H9 (cell line): ENCODE results near the gene ETV6. TPM values are rescaled to one million over a fixed set of nuclear protein-coding genes. Genes with fewer than 3 reads are reported as not detected.

Source experiments
- DNase-seq: peaks from one replicate; pipeline ENCODE4 v3.0.0-alpha.2; 2017
- H2AFZ ChIP-seq: one replicate; pipeline ENCODE4 v1.6.1; 2013; ENCODE audit warnings: mild to moderate bottlenecking, low read length, control low read depth, moderate library complexity
- H2AK5ac ChIP-seq: 2 replicates; pipeline ENCODE4 v1.6.1; 2013; ENCODE audit warnings: low read length, control low read depth, mixed read lengths; ENCODE audit not compliant: insufficient read length
- H2BK120ac ChIP-seq: one replicate; pipeline ENCODE4 v1.6.1; 2013; ENCODE audit warnings: low read depth, mild to moderate bottlenecking, low read length, control low read depth, inconsistent platforms; ENCODE audit not compliant: poor library complexity, severe bottlenecking
- H2BK12ac ChIP-seq: 2 replicates; pipeline ENCODE4 v1.6.1; 2013; ENCODE audit warnings: low read length, control low read depth, mixed read lengths, low read depth; ENCODE audit not compliant: insufficient read length
- H2BK15ac ChIP-seq: 2 replicates; pipeline ENCODE4 v1.6.1; 2013; ENCODE audit warnings: low read depth, low read length, control low read depth
- H2BK20ac ChIP-seq: one replicate; pipeline ENCODE4 v1.6.1; 2013; ENCODE audit warnings: low read depth, mild to moderate bottlenecking, low read length, control low read depth, inconsistent platforms; ENCODE audit not compliant: poor library complexity, severe bottlenecking
- H2BK5ac ChIP-seq: 2 replicates; pipeline ENCODE4 v1.6.1; 2013; ENCODE audit warnings: low read length, control low read depth, mixed read lengths; ENCODE audit not compliant: insufficient read length
- H3K14ac ChIP-seq: 2 replicates; pipeline ENCODE4 v1.6.1; 2013; ENCODE audit warnings: low read length, control low read depth; ENCODE audit not compliant: insufficient read depth
- H3K18ac ChIP-seq: 2 replicates; pipeline ENCODE4 v1.6.1; 2013; ENCODE audit warnings: low read depth, mild to moderate bottlenecking, mixed read lengths, low read length, control low read depth; ENCODE audit not compliant: insufficient read length
- H3K23ac ChIP-seq: 2 replicates; pipeline ENCODE4 v1.6.1; 2013; ENCODE audit warnings: low read length, control low read depth, mixed read lengths, low read depth; ENCODE audit not compliant: insufficient read length
- H3K23me2 ChIP-seq: 2 replicates; pipeline ENCODE4 v1.6.1; 2013; ENCODE audit warnings: low read depth, mild to moderate bottlenecking, mixed read lengths, low read length, control low read depth; ENCODE audit not compliant: insufficient read length, poor library complexity, severe bottlenecking
- H3K27ac ChIP-seq: 2 replicates; pipeline ENCODE4 v1.5.1; 2013; ENCODE audit warnings: low read length, control low read depth, mixed read lengths, low read depth; ENCODE audit not compliant: insufficient read length
- H3K27me3 ChIP-seq: 2 replicates; pipeline ENCODE4 v1.6.1; 2013; ENCODE audit warnings: low read length, control low read depth, inconsistent platforms; ENCODE audit not compliant: insufficient read depth
- H3K4ac ChIP-seq: 2 replicates; pipeline ENCODE4 v1.6.1; 2013; ENCODE audit warnings: low read depth, mild to moderate bottlenecking, control low read depth, inconsistent platforms, low read length, moderate library complexity
- H3K4me1 ChIP-seq: 2 replicates; pipeline ENCODE4 v1.6.1; 2013; ENCODE audit warnings: low read length, control low read depth, inconsistent platforms; ENCODE audit not compliant: insufficient read depth
- H3K4me2 ChIP-seq: 2 replicates; pipeline ENCODE4 v1.6.1; 2013; ENCODE audit warnings: low read length, control low read depth, mixed read lengths; ENCODE audit not compliant: insufficient read length, insufficient read depth
- H3K56ac ChIP-seq: 2 replicates; pipeline ENCODE4 v1.6.1; 2013; ENCODE audit warnings: low read depth, mild to moderate bottlenecking, mixed read lengths, low read length, control low read depth; ENCODE audit not compliant: insufficient read length
- H3K79me1 ChIP-seq: 2 replicates; pipeline ENCODE4 v1.6.1; 2013; ENCODE audit warnings: low read depth, mild to moderate bottlenecking, moderate library complexity, low read length, control low read depth, inconsistent platforms; ENCODE audit not compliant: insufficient read depth, poor library complexity, severe bottlenecking
- H3K79me2 ChIP-seq: 2 replicates; pipeline ENCODE4 v1.6.1; 2013; ENCODE audit warnings: low read length, control low read depth, inconsistent platforms; ENCODE audit not compliant: insufficient read depth
- H3K9ac ChIP-seq: 2 replicates; pipeline ENCODE4 v1.6.1; 2013; ENCODE audit warnings: low read length, control low read depth, mixed read lengths; ENCODE audit not compliant: insufficient read length; ENCODE audit errors: extremely low read depth
- H3K9me3 ChIP-seq: one replicate; pipeline ENCODE4 v1.6.1; 2013; ENCODE audit warnings: low read depth, low read length, inconsistent platforms; ENCODE audit not compliant: control insufficient read depth
- H3T11ph ChIP-seq: one replicate; pipeline ENCODE4 v1.6.1; 2013; ENCODE audit warnings: mild to moderate bottlenecking, low read length, control low read depth, inconsistent platforms
- H4K20me1 ChIP-seq: one replicate; pipeline ENCODE4 v1.6.1; 2013; ENCODE audit not compliant: control insufficient read depth, insufficient read length, insufficient read depth
- H4K5ac ChIP-seq: 2 replicates; pipeline ENCODE4 v1.6.1; 2013; ENCODE audit warnings: low read depth, mild to moderate bottlenecking, mixed read lengths, low read length, control low read depth; ENCODE audit not compliant: insufficient read length
- H4K8ac ChIP-seq: replicated peaks from 2 replicates; pipeline ENCODE4 v1.6.1; 2013; ENCODE audit warnings: low read length, control low read depth, mixed read lengths, low read depth; ENCODE audit not compliant: insufficient read length
- H4K91ac ChIP-seq: 2 replicates; pipeline ENCODE4 v1.6.1; 2013; ENCODE audit warnings: low read depth, mild to moderate bottlenecking, moderate library complexity, mixed read lengths, low read length, control low read depth; ENCODE audit not compliant: insufficient read length
- H3K27ac Mint-ChIP-seq, 3 experiments: 2 replicates in 2 of 3; 3 replicates in 1 of 3; pipeline ENCODE4 v1.8.0; 2020 to 2021; ENCODE audit warnings: mixed read lengths in 3 of 3, mild to moderate bottlenecking in 1 of 3, moderate library complexity in 1 of 3
- H3K27me3 Mint-ChIP-seq: 2 replicates; pipeline ENCODE4 v1.8.0; 2021; ENCODE audit warnings: low read depth, mild to moderate bottlenecking, moderate library complexity, mixed read lengths
- H3K36me3 Mint-ChIP-seq, 3 experiments: 2 replicates in 2 of 3; 3 replicates in 1 of 3; pipeline ENCODE4 v1.8.0; 2020 to 2021; ENCODE audit warnings: low read depth in 3 of 3, mixed read lengths in 3 of 3; ENCODE audit not compliant: insufficient read depth in 1 of 3
- H3K4me1 Mint-ChIP-seq, 2 experiments: 2 replicates each; pipeline ENCODE4 v1.8.0; 2020; ENCODE audit warnings: mixed read lengths in 2 of 2
- H3K4me3 Mint-ChIP-seq, 2 experiments: 2 replicates in 1 of 2; 3 replicates in 1 of 2; pipeline ENCODE4 v1.8.0; 2020 to 2021; ENCODE audit warnings: mild to moderate bottlenecking in 2 of 2, mixed read lengths in 2 of 2, moderate library complexity in 1 of 2
- H3K9me3 Mint-ChIP-seq, 2 experiments: 2 replicates in 1 of 2; 3 replicates in 1 of 2; pipeline ENCODE4 v1.8.0; 2020; ENCODE audit warnings: mild to moderate bottlenecking in 2 of 2, mixed read lengths in 2 of 2, moderate library complexity in 1 of 2
- CTCF ChIP-seq: fragments of 200-600 bp; sonication (generic); conservative IDR thresholded peaks from 3 replicates; pipeline ENCODE4 v1.8.0; 2021; ENCODE audit warnings: antibody characterized with exemption, mild to moderate bottlenecking
- WGBS: extraction: QIAGEN DNeasy Blood & Tissue Kit; methylation state at CpG from one replicate; pipeline ENCODE4 v1.1.7; 2013; ENCODE audit warnings: missing lambda C conversion rate, low lambda C conversion rate, mixed read lengths; ENCODE audit not compliant: insufficient read length; ENCODE audit errors: extremely low coverage; 5-methylcytosine and 5-hydroxymethylcytosine counted together
- total RNA-seq: library from RNA; stranded (reverse); gene quantifications from 2 replicates; pipeline ENCODE4 v1.2.1, GENCODE V29; 2021

The ETV6 gene
- total RNA-seq, 1 experiment from 2014 or later = 28.7 TPM

GRCh38 chr12:11829764-11830194 lies 180.3 kb downstream of the ETV6 start:
- no peaks in the 10 kb centered on the region for H3K9me3 ChIP-seq
- no CpG with 5 or more reads among the region's 4 CpGs for WGBS
- no peak for TF ChIP-seq CTCF

More at GRCh38 chr12:11829764-11830194, 180.3 kb downstream of the ETV6 start:
- no peak overlapping the region for H3K27ac Mint-ChIP-seq
- H2AFZ ChIP-seq = no peak overlapping the region
- peaks cover 10% of the 10 kb centered on the region for H3K4me1 ChIP-seq
- no peaks in the 10 kb centered on the region for H3K36me3 Mint-ChIP-seq
- H3K27me3 ChIP-seq = no peaks in the 10 kb centered on the region
- no peak overlapping the region; the same call in 1 of the 2 replicates for H3K14ac ChIP-seq
- H2BK15ac ChIP-seq = no peak overlapping the region
- H3K9ac ChIP-seq = no peak overlapping the region
- no peak overlapping the region for H3K4me2 ChIP-seq
- H4K91ac ChIP-seq = no peak overlapping the region
- H2BK20ac ChIP-seq = no peak overlapping the region
- peaks cover 12 to 26% of the 10 kb centered on the region in 2 experiments for H3K4me1 Mint-ChIP-seq
- no peak overlapping the region for H4K8ac ChIP-seq
- H2BK12ac ChIP-seq = no peak overlapping the region
- no peak overlapping the region for H2BK5ac ChIP-seq
- H3K56ac ChIP-seq = no peak overlapping the region
- no peaks in the 10 kb centered on the region for H4K20me1 ChIP-seq
- H3K23ac ChIP-seq = no peak overlapping the region
- no peaks in the 10 kb centered on the region for H3K23me2 ChIP-seq
- H3K79me1 ChIP-seq = no peaks in the 10 kb centered on the region
- no peak overlapping the region for H2BK120ac ChIP-seq
- no peaks in the 10 kb centered on the region for H3K27me3 Mint-ChIP-seq
- no peak overlapping the region for H3T11ph ChIP-seq
- H4K5ac ChIP-seq = no peak overlapping the region
- H3K9me3 Mint-ChIP-seq = no peaks in the 10 kb centered on the region
- no peak overlapping the region for H3K4me3 Mint-ChIP-seq
- H3K27ac ChIP-seq = no peak overlapping the region
- H2AK5ac ChIP-seq = no peak overlapping the region
- no peak overlapping the region for H3K18ac ChIP-seq
- DNase-seq = no peak
- H3K4ac ChIP-seq = no peak overlapping the region
- no peaks in the 10 kb centered on the region for H3K79me2 ChIP-seq
